SU-DHL-6 (cell line): Measurements from ENCODE around the gene ST6GALNAC6.

Experiments used
- CTCF ChIP-seq: fragments of 200-600 bp; sonication (generic); IDR thresholded peaks from one replicate; pipeline ENCODE4 v1.5.1; 2017; ENCODE audit warnings: antibody characterized with exemption, mild to moderate bottlenecking, low read length, moderate library complexity; ENCODE audit not compliant: insufficient read depth, poor library complexity, severe bottlenecking
- EZH2phosphoT487 ChIP-seq: fragments of 200-600 bp; sonication (generic), shearing (Covaris generic); conservative IDR thresholded peaks from 2 replicates; pipeline ENCODE4 v1.6.1; 2018; ENCODE audit warnings: mild to moderate bottlenecking, antibody characterized with exemption, low read length, moderate library complexity, mixed read lengths

DNA sequence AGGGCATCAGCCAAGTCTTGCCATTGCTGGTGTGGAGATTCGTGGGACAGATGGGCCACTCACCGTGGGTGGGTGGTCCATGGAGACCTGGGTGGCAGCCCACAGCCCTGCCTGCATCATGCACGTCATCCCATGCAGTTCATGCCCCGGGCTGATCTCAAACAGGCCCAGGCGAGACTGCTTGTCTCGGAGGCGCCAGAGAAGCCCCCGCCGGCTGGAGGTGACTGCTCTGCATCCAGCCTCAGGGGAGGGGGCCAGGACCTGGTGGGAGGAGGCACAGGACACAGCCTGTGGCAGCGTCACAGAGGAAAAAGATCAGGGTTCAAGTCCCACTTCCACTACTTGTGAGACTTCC lies 30.2 kb upstream of the ST6GALNAC6 start:
- TF ChIP-seq CTCF = no peak
- TF ChIP-seq EZH2phosphoT487 = no peak
